Activated CD4-positive, alpha-beta T cell treated with anti-CD3 and anti-CD28 coated beads for 36 hours (primary cell): Measurements from ENCODE around the gene CCZ1B. TPM values are rescaled to one million over a fixed set of nuclear protein-coding genes. Genes with fewer than 3 reads are reported as not detected.
A peak's percentile ranks its signal among the peaks of the same experiment; 100 is the strongest.
"Not testable (repeated sequence)": the region's sequence is repeated elsewhere in the genome, so short reads cannot be mapped to it uniquely, and the experiment has no call there.

Source experiments
- ATAC-seq: fragments of 200-7000 bp; cut with Tn5 transposase; one replicate; pipeline ENCODE4 v1.10.0; 2021; ENCODE audit warnings: mild to moderate bottlenecking, moderate library complexity
- CTCF ChIA-PET: fragments of 350-600 bp; sonication (Branson Sonifier 250); formaldehyde crosslinking; loops from one replicate; lab custom pipeline; 2021; ENCODE audit warnings: antibody characterized with exemption; lab: Charles Lee
- POLR2A ChIA-PET: fragments of 350-600 bp; sonication (Branson Sonifier 250); formaldehyde crosslinking; loops from one replicate; lab custom pipeline; 2021; ENCODE audit warnings: antibody characterized with exemption, inconsistent platforms; lab: Charles Lee
- DNase-seq: peaks from one replicate; pipeline ENCODE4 v3.0.0-alpha.2; 2020
- H3K27ac Mint-ChIP-seq: one replicate; pipeline ENCODE4 v1.8.0; 2021; ENCODE audit warnings: mixed read lengths
- H3K27me3 Mint-ChIP-seq: one replicate; pipeline ENCODE4 v1.8.0; 2021; ENCODE audit warnings: mixed read lengths
- H3K36me3 Mint-ChIP-seq: one replicate; pipeline ENCODE4 v1.8.0; 2021; ENCODE audit warnings: low read depth, mixed read lengths
- H3K4me1 Mint-ChIP-seq: one replicate; pipeline ENCODE4 v1.8.0; 2021; ENCODE audit warnings: mixed read lengths
- H3K4me3 Mint-ChIP-seq: one replicate; pipeline ENCODE4 v1.8.0; 2021; ENCODE audit warnings: mild to moderate bottlenecking, moderate library complexity, mixed read lengths
- H3K9me3 Mint-ChIP-seq: one replicate; pipeline ENCODE4 v1.8.0; 2021; ENCODE audit warnings: low read depth, mixed read lengths
- intact Hi-C, 2 experiments: fragments of 100-400 bp; cut with DNase I in 1 of 2; cut with micrococcal nuclease in 1 of 2; formaldehyde crosslinking; loops; one replicate each; pipeline versions ENCODE4 v1.14.2 to v1.15.1; 2022 to 2024; cut with DNase I, micrococcal nuclease
- total RNA-seq, 2 experiments: library from RNA; stranded (reverse); gene quantifications; one replicate each; pipeline ENCODE4 v1.2.3, GENCODE V29; 2021

The CCZ1B gene
- total RNA-seq, 2 experiments from 2014 or later = 41.9 to 42.4 TPM

- ATAC-seq, H3K27ac Mint-ChIP-seq, POLR2A ChIA-PET, intact Hi-C loops, H3K9me3 Mint-ChIP-seq, H3K27me3 Mint-ChIP-seq, H3K4me3 Mint-ChIP-seq, DNase-seq, H3K36me3 Mint-ChIP-seq, H3K4me1 Mint-ChIP-seq, CTCF ChIA-PET: not testable (repeated sequence)
Measured at GRCh38 chr7:6797218-6797617, 28.9 kb downstream of the CCZ1B start.

- CTCF ChIA-PET, POLR2A ChIA-PET, H3K4me1 Mint-ChIP-seq, H3K27me3 Mint-ChIP-seq, DNase-seq, H3K4me3 Mint-ChIP-seq, intact Hi-C loops, ATAC-seq, H3K27ac Mint-ChIP-seq, H3K9me3 Mint-ChIP-seq, H3K36me3 Mint-ChIP-seq: not testable (repeated sequence)
Measured at GRCh38 chr7:6794276-6794675, 31.8 kb downstream of the CCZ1B start.

GRCh38 chr7:6792113-6792872, 33.8 kb downstream of the CCZ1B start:
- H3K4me1 Mint-ChIP-seq, H3K36me3 Mint-ChIP-seq, H3K27me3 Mint-ChIP-seq, CTCF ChIA-PET, ATAC-seq, H3K4me3 Mint-ChIP-seq, intact Hi-C loops, POLR2A ChIA-PET, H3K27ac Mint-ChIP-seq, H3K9me3 Mint-ChIP-seq, DNase-seq: not testable (repeated sequence)

GRCh38 chr7:6789353-6789752, 36.7 kb downstream of the CCZ1B start:
- H3K27ac Mint-ChIP-seq, H3K27me3 Mint-ChIP-seq, H3K36me3 Mint-ChIP-seq, intact Hi-C loops, ATAC-seq, DNase-seq, POLR2A ChIA-PET, H3K4me3 Mint-ChIP-seq, CTCF ChIA-PET, H3K9me3 Mint-ChIP-seq, H3K4me1 Mint-ChIP-seq: not testable (repeated sequence)

GRCh38 chr7:6781581-6781980, 44.5 kb downstream of the CCZ1B start:
- H3K36me3 Mint-ChIP-seq, H3K4me1 Mint-ChIP-seq, H3K4me3 Mint-ChIP-seq, ATAC-seq, H3K27ac Mint-ChIP-seq, POLR2A ChIA-PET, H3K27me3 Mint-ChIP-seq, H3K9me3 Mint-ChIP-seq, intact Hi-C loops, DNase-seq, CTCF ChIA-PET: not testable (repeated sequence)

GRCh38 chr7:6761186-6761585, 64.9 kb downstream of the CCZ1B start:
- H3K4me1 Mint-ChIP-seq, H3K27ac Mint-ChIP-seq, H3K27me3 Mint-ChIP-seq, H3K9me3 Mint-ChIP-seq, POLR2A ChIA-PET, CTCF ChIA-PET, intact Hi-C loops, DNase-seq, H3K36me3 Mint-ChIP-seq, H3K4me3 Mint-ChIP-seq, ATAC-seq: not testable (repeated sequence)

- DNase-seq, H3K27ac Mint-ChIP-seq, H3K4me1 Mint-ChIP-seq, H3K36me3 Mint-ChIP-seq, intact Hi-C loops, H3K4me3 Mint-ChIP-seq, H3K27me3 Mint-ChIP-seq, POLR2A ChIA-PET, CTCF ChIA-PET, H3K9me3 Mint-ChIP-seq: not testable (repeated sequence)
- ATAC-seq = peak; percentile 23
Measured at GRCh38 chr7:6753964-6754363, 72.1 kb downstream of the CCZ1B start, which contains the start of gene RSPH10B2. RSPH10B2 (plus strand) TSS chr7:6754103; CDS start chr7:6757678, 3,575 bp downstream.

- H3K27me3 Mint-ChIP-seq, H3K4me1 Mint-ChIP-seq, intact Hi-C loops, POLR2A ChIA-PET, DNase-seq, H3K36me3 Mint-ChIP-seq, H3K27ac Mint-ChIP-seq, H3K9me3 Mint-ChIP-seq, ATAC-seq, CTCF ChIA-PET, H3K4me3 Mint-ChIP-seq: not testable (repeated sequence)
Measured at GRCh38 chr7:6750173-6750572, 75.9 kb downstream of the CCZ1B start.

- H3K36me3 Mint-ChIP-seq, H3K4me3 Mint-ChIP-seq, CTCF ChIA-PET, H3K9me3 Mint-ChIP-seq, H3K27me3 Mint-ChIP-seq, POLR2A ChIA-PET, H3K27ac Mint-ChIP-seq, ATAC-seq, DNase-seq, intact Hi-C loops, H3K4me1 Mint-ChIP-seq: not testable (repeated sequence)
Measured at GRCh38 chr7:6749335-6749734, 76.7 kb downstream of the CCZ1B start.

Other genes starting within 250 kb of the CCZ1B start
- 10 to 100 TPM; 30.1 to 34.1 TPM for gene ZDHHC4, start 248.8 kb downstream of the CCZ1B start, total RNA-seq
- 10 to 100 TPM; 27.8 to 31.8 TPM for gene INTS15, start 236.3 kb downstream of the CCZ1B start, total RNA-seq
- 1 to 10 TPM; 1.2 to 1.3 TPM for gene ZNF853, start 210.7 kb downstream of the CCZ1B start, total RNA-seq
- gene ZNF316, start 189.0 kb downstream of the CCZ1B start, total RNA-seq = 10 to 100 TPM; 15.7 to 20.8 TPM
- 10 to 100 TPM; 22.4 to 23.2 TPM for gene ZNF12, start 119.3 kb downstream of the CCZ1B start, total RNA-seq
- under 1 TPM in 1 of 2 experiments, not detected in 1; 0.48 TPM for gene RSPH10B2, start 72.2 kb downstream of the CCZ1B start, total RNA-seq